HG03521 (cell line): Measurements from ENCODE around the gene KDM5B.
"Not testable (repeated sequence)": the region's sequence is repeated elsewhere in the genome, so short reads cannot be mapped to it uniquely, and the experiment has no call there.

Experiments
- ATAC-seq: cut with Tn5 transposase; IDR thresholded peaks from one replicate; pipeline ENCODE4 v1.9.1; 2021; ENCODE audit warnings: mild to moderate bottlenecking, moderate library complexity; ENCODE audit not compliant: unreplicated experiment

KDM5B gene

DNA sequence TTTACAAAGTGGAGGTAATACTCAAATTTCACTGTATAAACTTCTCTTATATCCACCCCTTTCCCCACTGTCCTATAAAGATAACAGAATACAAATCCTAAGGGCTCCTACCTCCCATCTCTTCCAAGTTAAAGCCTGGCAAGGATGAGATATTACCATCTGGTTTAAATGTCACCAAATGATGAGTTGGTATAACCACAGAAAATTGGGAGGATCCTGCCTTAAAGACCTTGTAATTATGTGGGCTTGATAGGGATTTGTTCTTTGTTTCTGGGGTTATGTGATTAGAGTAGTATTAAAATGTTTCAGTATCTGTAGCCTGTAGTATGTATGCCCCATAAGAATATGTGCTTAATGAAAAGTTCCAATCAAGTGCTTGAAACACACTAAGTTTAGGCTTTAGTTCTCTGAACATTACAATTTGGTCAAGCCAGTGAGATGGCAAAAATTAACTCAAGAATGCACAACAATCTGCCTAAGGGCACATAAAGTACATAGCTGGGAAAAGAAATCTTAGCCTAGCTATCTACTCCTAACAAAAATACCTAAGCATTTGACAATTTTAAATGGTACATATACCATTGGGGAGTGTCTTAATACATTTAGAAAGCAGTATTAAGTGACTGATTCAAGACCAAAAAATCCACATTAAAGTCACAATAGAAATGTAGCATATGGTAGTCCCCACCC lies 14.0 kb downstream of the KDM5B start:
- ATAC-seq, result no peak

DNA sequence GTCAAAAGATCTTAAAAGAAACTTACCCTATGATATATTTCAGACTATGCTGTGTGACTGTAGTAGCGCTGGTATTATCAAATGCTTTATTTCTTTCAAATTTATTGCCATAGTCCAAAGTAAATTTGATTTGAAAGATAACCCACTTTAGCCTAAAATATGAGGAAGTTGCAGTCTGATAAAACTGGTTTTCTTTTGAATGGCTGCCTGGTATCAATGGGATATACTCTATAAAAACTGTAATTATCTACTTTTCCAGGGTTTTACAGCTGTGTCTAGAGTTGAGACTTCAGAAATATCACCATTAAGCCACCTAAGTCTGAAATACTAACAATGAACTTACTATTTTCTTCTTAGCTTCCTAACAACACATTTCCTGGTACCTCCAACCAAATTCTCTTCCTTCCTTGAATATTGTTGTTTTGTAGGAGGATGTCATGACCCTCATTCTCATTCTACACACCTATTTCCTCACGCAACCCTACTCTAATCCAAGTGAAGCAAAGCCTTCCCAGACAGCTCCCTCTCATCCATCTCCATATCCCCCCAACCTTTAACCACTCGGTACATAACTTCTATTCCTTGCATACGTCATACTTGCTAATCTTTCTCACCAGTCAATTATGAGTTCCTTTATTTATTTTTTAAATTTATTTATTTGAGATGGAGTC lies 17.0 kb downstream of the KDM5B start:
- ATAC-seq, result no peak

DNA sequence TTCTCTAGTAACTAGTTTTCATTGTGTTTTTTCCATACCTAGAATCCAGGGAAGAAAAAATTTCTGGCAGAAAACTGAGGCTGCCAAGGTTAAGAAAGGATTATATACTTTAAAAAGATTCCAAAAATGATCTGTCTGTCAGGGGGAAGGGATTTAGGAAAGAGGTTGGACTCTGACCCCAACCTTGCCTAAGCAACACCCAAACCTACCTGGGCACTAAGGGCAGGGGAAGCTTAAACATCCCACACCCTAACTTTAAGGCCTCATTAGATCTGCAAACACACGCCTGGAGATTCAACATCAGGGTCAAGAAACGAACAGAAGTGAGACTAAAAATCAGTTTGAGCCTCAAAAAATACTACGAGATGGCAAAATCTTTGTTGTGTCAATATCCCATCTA lies 19.4 kb downstream of the KDM5B start:
- no peak for ATAC-seq

- no peak for ATAC-seq
Observed at GRCh38 chr1:202786804-202787203, 21.4 kb downstream of the KDM5B start.

DNA sequence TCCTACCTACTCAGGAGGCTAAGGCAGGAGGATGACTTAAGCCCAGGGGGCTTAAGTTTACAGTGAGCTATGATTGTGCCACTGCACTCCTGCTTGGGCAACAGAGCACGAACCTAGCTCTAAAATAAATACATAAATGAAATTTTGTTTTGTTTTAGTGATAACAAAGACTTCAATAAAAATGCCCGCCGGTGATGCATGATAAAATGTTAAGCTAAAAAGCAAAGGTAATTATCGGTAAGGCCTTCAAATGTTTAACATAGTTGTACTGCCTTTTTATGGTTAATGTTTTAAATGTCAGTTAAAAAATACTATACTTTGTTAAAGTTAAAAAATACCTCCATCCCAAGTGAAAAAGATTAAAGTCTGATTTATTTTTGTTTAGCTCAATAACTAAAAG lies 27.0 kb downstream of the KDM5B start:
- ATAC-seq, result no peak

DNA sequence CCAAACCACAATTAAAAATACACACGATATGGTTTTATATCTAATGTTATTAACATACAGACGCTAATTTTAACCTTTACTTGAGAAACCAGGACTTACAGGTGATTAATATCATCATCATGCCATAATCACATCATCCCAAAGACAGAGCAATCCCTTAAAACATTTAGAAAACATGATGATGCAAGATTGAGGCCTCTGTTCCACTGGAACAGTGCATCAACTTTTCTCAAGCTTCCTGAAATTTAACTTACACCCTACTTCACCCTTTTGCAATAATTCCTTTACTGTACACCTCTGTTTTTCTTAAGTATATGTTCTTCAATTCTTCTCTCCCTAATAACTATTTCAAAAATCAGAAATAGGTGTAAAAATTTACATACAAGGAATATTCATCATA lies 38.1 kb downstream of the KDM5B start:
- ATAC-seq, result no peak

- no peak for ATAC-seq
Observed at GRCh38 chr1:202765721-202766120, 42.5 kb downstream of the KDM5B start.

DNA sequence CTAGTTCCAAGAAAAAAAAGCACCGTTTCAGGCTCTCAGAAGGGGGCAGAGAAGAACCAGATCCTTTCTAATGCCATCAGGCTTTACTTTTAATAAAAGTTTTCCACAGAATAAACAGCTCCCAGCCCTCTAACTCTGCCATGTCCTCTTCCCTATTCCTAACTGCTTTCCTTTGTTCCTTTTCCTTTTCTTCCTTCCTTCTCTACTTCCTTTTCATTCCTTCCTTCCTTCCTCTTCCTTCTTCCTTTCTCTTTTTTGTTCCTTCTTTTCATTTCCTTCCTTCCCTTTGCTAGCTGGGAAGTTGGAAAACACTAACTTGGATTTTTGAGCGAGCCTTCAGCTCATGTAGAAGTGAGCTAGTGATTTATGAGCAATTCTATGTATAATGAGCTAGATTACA lies 46.2 kb downstream of the KDM5B start:
- no peak for ATAC-seq

- ATAC-seq, result no peak
Observed at GRCh38 chr1:202760589-202760988, 47.6 kb downstream of the KDM5B start.

DNA sequence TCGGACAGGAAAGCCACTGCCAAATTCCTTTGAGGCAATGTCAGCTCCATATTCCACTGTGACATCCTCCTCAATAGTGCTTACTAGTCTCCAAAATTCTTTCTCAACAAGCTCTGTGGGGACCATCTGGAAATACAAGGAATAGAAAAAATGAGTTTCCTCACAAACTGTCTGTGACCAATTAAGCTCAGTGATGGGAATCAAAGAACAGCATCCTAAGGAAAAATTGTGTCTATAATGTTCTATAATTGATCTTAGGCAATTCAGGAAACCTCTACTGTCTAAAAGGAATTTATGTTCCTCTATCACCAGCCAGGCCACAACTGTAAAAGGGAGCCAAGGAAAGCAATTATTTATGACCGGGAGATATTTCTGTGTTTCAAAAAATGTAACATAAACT lies 51.8 kb downstream of the KDM5B start:
- ATAC-seq, result no peak

DNA sequence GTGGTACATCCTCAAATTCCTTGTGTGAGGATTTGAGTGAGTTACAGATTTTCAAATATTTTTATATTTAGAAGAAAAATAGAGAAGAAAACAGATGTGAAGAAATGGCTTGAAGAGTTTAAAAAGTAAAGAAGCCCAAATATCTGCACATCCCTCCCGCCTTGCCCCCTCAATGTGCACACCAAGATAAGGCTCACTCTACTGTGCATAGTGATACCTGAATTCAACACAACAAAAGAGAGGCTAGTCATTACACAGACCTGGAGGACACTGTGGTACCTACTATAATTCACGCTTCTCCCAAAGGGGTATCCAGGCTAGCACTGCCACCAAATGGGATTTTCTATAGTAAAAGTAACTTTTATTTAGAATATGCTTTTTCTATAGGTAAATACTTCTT lies 53.9 kb downstream of the KDM5B start:
- ATAC-seq, result no peak

GRCh38 chr1:202752774-202753173 lies 55.4 kb downstream of the KDM5B start:
- ATAC-seq, result no peak

- no peak for ATAC-seq
Observed at GRCh38 chr1:202750761-202751160, 57.5 kb downstream of the KDM5B start.

DNA sequence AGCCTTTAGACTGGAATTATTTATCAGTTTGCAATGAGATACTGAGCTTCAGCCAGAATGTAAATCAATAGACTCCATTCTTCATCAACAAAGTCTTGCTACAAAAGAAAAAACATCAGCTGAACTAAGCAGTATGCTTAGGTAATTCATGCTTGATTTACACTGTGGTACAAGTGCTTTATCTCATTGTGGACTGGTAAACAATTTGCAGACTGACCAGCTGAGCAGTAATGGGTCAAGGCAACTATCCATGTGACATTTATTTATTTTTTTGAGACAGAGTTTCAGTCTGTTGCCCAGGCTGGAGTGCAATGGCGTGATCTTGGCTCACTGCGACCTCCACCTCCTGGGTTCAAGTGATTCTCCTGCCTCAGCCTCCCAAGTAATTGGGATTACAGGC lies 58.2 kb downstream of the KDM5B start:
- no peak for ATAC-seq

DNA sequence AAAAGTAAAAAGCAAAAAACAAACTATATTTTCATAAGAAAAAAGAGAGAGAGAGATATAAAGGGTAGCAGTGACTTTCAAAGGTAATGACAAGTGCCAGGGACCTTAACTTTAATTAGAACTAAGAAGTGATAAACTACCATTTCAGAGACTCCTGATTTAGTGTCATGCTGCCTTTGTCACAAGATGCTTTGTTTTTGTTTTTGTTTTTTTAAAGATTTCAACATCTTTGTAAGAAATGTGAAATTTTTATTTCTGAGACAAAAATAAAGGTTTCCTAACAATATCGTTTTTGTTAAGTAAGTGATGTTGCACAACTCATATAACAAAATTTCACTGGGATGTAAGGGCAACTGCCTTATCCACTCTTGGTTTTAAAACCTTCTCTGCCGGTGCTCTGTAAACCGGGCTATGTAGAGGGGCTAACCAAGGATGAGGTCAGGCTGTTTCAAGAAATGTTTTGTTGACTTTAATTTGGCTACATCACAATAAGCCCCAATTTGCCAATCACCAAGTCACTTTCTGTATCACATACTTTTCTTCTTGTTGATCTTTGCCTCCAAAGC lies 62.8 kb downstream of the KDM5B start:
- no peak for ATAC-seq

DNA sequence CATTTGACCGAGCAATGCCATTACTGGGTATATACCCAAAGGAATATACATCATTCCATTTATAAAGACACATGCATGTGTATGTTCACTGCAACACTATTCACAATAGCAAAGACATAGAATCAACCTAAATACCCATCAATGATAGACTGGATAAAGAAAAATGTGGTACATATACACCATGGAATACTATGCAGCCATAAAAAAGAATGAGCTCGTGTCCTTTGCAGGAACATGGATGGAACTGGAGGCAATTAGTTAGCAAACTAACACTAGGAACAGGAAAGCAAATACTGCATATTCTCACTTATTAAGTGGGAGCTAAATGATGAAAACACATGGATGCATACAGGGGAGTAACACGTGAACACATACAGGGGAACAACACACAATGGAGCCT lies 63.5 kb downstream of the KDM5B start:
- ATAC-seq, result not testable (repeated sequence)

DNA sequence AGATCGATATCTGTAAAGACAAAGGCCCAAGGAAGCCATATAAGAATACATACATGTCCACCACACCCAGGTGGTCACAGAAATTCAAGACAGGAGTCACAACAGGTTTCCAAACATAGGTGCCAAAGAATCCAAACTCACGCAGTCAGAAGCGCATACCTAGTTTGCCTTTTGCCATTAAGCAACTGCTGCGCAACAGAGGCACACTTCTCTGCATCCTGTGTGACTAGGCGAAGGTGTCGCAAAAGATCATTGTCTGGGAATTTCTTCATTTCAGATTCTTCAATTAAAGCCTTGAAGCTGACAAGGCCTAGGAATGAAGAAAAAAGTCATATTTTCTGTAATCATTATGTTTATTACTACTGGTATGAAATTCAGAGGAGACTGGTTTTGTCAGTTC lies 65.7 kb downstream of the KDM5B start:
- ATAC-seq, result no peak

GRCh38 chr1:202733251-202733650 lies 75.0 kb downstream of the KDM5B start:
- ATAC-seq, result no peak

GRCh38 chr1:202728951-202729350 lies 79.3 kb downstream of the KDM5B start:
- no peak for ATAC-seq

DNA sequence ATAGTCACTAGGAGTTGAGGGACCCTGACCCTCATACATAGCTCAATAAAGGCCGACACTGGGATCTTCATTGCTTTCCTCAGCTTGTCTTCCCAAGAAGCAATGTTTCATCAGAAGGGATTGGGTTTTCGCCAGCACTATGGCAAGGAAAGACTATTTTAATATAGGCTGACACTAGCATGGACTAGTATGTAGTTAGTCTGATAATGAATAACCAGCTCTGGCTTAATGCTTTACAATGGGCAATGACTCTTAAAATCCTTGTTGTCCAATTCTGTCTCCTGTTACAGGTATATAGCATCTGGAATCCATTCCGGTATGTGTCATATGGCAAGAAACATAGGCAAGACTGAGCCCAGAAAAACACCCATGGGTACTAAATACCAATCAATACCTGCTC lies 82.7 kb downstream of the KDM5B start:
- ATAC-seq, result no peak

DNA sequence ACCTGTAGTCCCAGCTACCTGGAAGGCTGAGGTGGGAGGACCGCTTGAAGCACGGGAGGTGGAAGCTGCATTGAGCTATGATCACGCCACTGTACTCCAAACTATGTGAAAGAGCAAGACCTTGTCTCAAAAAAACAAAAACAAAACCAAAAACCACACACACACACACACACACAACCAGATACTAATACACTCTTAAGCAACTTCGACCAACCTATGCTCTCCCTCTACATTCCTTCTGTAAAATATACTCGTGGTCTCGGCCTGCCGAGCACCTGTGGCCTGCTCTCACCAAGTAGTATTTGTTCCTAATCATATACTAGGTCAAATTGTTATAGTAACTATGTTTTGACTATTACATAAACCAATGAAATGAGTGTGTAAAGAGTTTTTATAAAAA lies 84.5 kb downstream of the KDM5B start:
- ATAC-seq, result no peak

DNA sequence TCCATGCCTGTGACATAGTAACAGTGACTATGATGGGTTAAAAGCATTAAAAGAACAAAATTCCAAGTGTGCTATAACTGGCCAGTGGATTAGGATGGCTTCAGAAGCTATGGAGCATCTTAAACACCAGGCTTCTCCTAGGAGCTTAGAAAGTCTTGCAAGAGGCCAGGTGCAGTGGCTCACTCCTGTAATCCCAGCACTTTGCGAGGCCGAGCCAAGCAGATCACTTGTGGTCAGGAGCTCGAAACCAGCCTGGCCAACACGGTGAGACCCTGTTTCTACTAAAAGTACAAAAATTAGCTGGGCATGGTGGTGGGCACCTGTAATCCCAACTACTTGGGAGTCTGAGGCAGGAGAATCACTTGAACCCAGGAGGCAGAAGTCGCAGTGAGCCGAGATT lies 85.2 kb downstream of the KDM5B start:
- not testable (repeated sequence) for ATAC-seq

GRCh38 chr1:202716654-202717053 lies 91.6 kb downstream of the KDM5B start:
- no peak for ATAC-seq
